Lung (tissue), 12 donors: ENCODE results near the gene ADARB1. TPM values are rescaled to one million over a fixed set of nuclear protein-coding genes. Genes with fewer than 3 reads are reported as not detected.
"Not testable (repeated sequence)": the region's sequence is repeated elsewhere in the genome, so short reads cannot be mapped to it uniquely, and the experiment has no call there.

ENCODE experiments used
- ATAC-seq: fragments of 200-7000 bp; cut with Tn5 transposase; one replicate; pipeline ENCODE4 v1.9.1; 2020; ENCODE audit warnings: moderate number of reproducible peaks; ENCODE audit not compliant: insufficient read depth, low FRiP score
- DNase-seq, 3 donors: peaks; one replicate each; pipeline ENCODE4 v3.0.0-alpha.2; 2013 to 2017
- H3K27ac ChIP-seq, 2 donors: one replicate each; pipeline ENCODE4 v1.5.1; 2013; ENCODE audit warnings: mild to moderate bottlenecking in 2 of 2, moderate library complexity in 2 of 2, control low read depth in 1 of 2, inconsistent platforms in 1 of 2, low read depth in 1 of 2, low read length in 1 of 2
- H3K27me3 ChIP-seq, 3 donors: one replicate each; pipeline ENCODE4 v1.5.1; 2013; ENCODE audit warnings: low read length in 2 of 3; ENCODE audit not compliant: control insufficient read depth in 3 of 3, insufficient read depth in 3 of 3
- H3K36me3 ChIP-seq, 4 donors: one replicate each; pipeline ENCODE4 v1.5.1; 2013; ENCODE audit warnings: low read length in 4 of 4, mild to moderate bottlenecking in 1 of 4, moderate library complexity in 1 of 4; ENCODE audit not compliant: control insufficient read depth in 4 of 4, insufficient read depth in 4 of 4
- H3K4me1 ChIP-seq, 5 donors: one replicate each; pipeline ENCODE4 v1.5.1; 2013; ENCODE audit warnings: low read length in 5 of 5, mild to moderate bottlenecking in 2 of 5, moderate library complexity in 1 of 5; ENCODE audit not compliant: control insufficient read depth in 5 of 5, insufficient read depth in 5 of 5
- H3K4me3 ChIP-seq: one replicate; pipeline ENCODE4 v1.5.1; 2013; ENCODE audit warnings: mild to moderate bottlenecking, control low read depth, moderate library complexity
- H3K9ac ChIP-seq, 2 donors: one replicate each; pipeline ENCODE4 v1.5.1; 2013; ENCODE audit warnings: low read length in 2 of 2, control low read depth in 1 of 2; ENCODE audit not compliant: insufficient read depth in 1 of 2
- H3K9me3 ChIP-seq, 4 donors: one replicate each; pipeline ENCODE4 v1.5.1; 2013; ENCODE audit warnings: low read length in 3 of 4, mild to moderate bottlenecking in 1 of 4, moderate library complexity in 1 of 4; ENCODE audit not compliant: control insufficient read depth in 4 of 4, insufficient read depth in 3 of 4
- CTCF ChIP-seq: IDR thresholded peaks from 2 replicates; pipeline ENCODE4 v1.5.1; 2012; ENCODE audit warnings: mild to moderate bottlenecking; ENCODE audit errors: control extremely low read depth, extremely low read depth
- WGBS, 2 donors: extraction: QIAGEN DNeasy Blood & Tissue Kit; methylation state at CpG; one replicate each; pipeline ENCODE4 v1.1.7; 2013; 5-methylcytosine and 5-hydroxymethylcytosine counted together
- polyA plus RNA-seq, 2 donors: library from polyadenylated mRNA; stranded (reverse); fragments of 200-250 nt; gene quantifications; one replicate each; pipeline ENCODE4 v1.2.1, GENCODE V29; 2013
- total RNA-seq, 2 donors: library from RNA; depleted of rRNA in 1 of 2; stranded (reverse); fragments of >200 nt in 1 of 2; gene quantifications; one replicate each; pipeline ENCODE4 v1.2.1, GENCODE V29; 2014 to 2021
- donor health status: control.
- donor health status: control.
- donor health status: Bipolar disorder and iron deficiency.
- donor health status: healthy.
- donor health status: DM: yes; HTN: yes; CAD: no.

Gene ADARB1
- total and polyA plus RNA-seq, 4 donors, result 13.4 to 47.7 (median 32.6) TPM

- no peak for TF ChIP-seq CTCF
- 87 to 91% methylated on average over 21 of the region's 21 CpGs for WGBS, 2 donors
- Histone ChIP-seq H3K9me3 (peaks cover 0 to 2% (median 0%) of the 10 kb centered on the region in 4 donors), H3K4me3 (no peak overlapping the region), H3K36me3 (no peaks in the 10 kb centered on the region), H3K27ac (no peak overlapping the region), H3K9ac (no peak overlapping the region), H3K27me3 (no peaks in the 10 kb centered on the region), H3K4me1 (peaks cover 0 to 35% (median 11%) of the 10 kb centered on the region in 5 donors)
- ATAC-seq (no peak), DNase-seq (no peak)
Measured at GRCh38 chr21:45027241-45028196, 46.9 kb upstream of the ADARB1 start.

GRCh38 chr21:45028645-45029044 is 45.7 kb upstream of the ADARB1 start:
- H3K4me1 ChIP-seq, result peaks cover 0 to 45% (median 11%) of the 10 kb centered on the region in 5 donors
- WGBS, 2 donors, result 95 to 100% methylated on average over 12 of the region's 12 CpGs
- not testable (repeated sequence) for H3K27me3 ChIP-seq, H3K9ac ChIP-seq, H3K27ac ChIP-seq, DNase-seq, H3K9me3 ChIP-seq, ATAC-seq, H3K36me3 ChIP-seq, H3K4me3 ChIP-seq

GRCh38 chr21:45029298-45029947 is 45.0 kb upstream of the ADARB1 start:
- Histone ChIP-seq H3K36me3 (no peaks in the 10 kb centered on the region), H3K9me3 (no peaks in the 10 kb centered on the region), H3K4me3 (no peak overlapping the region), H3K27me3 (no peaks in the 10 kb centered on the region), H3K4me1 (peaks cover 1 to 52% (median 15%) of the 10 kb centered on the region in 5 donors), H3K9ac (no peak overlapping the region), H3K27ac (peak overlapping the region in 1 of 2 donors; percentile 4)
- WGBS, 2 donors, result 83 to 91% methylated on average over 14 of the region's 14 CpGs
- TF ChIP-seq CTCF, result no peak
- DNase-seq (peak; percentile 64 to 81 (median 68)), ATAC-seq (no peak)
